ENCODE data around the gene CERS6. TPM values are rescaled to one million over a fixed set of nuclear protein-coding genes. Genes with fewer than 3 reads are reported as not detected.

The CERS6 gene
- total and polyA plus RNA-seq, 2 of the 8 experiments (the other 6 are each of a cell fraction or from before 2014, with no cell fraction given): 6.8 to 28.2 TPM

- no peaks in the 10 kb centered on the region for H3K79me1 ChIP-seq (ENCODE audit: low read depth, low read length)
- 82% methylated on average over 3 of the region's 3 CpGs; no CpG with 5 or more reads in 1 of the 2 experiments for WGBS, 2 experiments (ENCODE audit: extremely low coverage in 1 of 2, insufficient coverage in 1 of 2, insufficient read length in 1 of 2, insufficient replicate concordance in 2 of 2, low coverage in 1 of 2, low lambda C conversion rate in 2 of 2, missing lambda C conversion rate in 1 of 2)
- H2BK5ac ChIP-seq (ENCODE audit: low read depth, low read length): no peak overlapping the region
- H4K20me1 ChIP-seq (replicated peaks in 1 of 2; ENCODE audit: control insufficient read depth in 1 of 2, insufficient read depth in 2 of 2, low read length in 2 of 2): no peaks in the 10 kb centered on the region
- H3K79me2 ChIP-seq (ENCODE audit: control insufficient read depth in 1 of 2, insufficient read depth in 2 of 2, low read length in 2 of 2): no peaks in the 10 kb centered on the region
- H2BK15ac ChIP-seq (ENCODE audit: low read length): no peak overlapping the region
- no peaks in the 10 kb centered on the region for H3K23me2 ChIP-seq (ENCODE audit: low read depth, low read length)
- no peak overlapping the region for H3K18ac ChIP-seq (ENCODE audit: extremely low read depth, low read length)
- ChIA-PET CTCF (ENCODE audit: partially characterized antibody) (no interaction called here), POLR2A (ENCODE audit: partially characterized antibody) (interaction anchor here (0.6 kb wide), 1 partner anchor 831 kb away, joined by 3 read pairs; no protein-coding TSS in a partner anchor)
- H3K4ac ChIP-seq (replicated peaks; ENCODE audit: insufficient read length, low read depth, low read length): no peak overlapping the region
- H2BK12ac ChIP-seq (ENCODE audit: low read depth, low read length): no peak overlapping the region
- peaks cover 0 to 3% (median 0%) of the 10 kb centered on the region in 4 experiments; a peak in 1 of 7 replicates for H3K4me1 ChIP-seq (replicated peaks in 1 of 4; ENCODE audit: control insufficient read depth in 3 of 4, insufficient read depth in 4 of 4, low read length in 3 of 4)
- H3K36me3 ChIP-seq (ENCODE audit: control insufficient read depth in 2 of 4, insufficient read depth in 4 of 4, low read length in 3 of 4): no peaks in the 10 kb centered on the region
- TF ChIP-seq SAP30 (IDR thresholded peaks at IDR 0.05; ENCODE audit: insufficient read depth, insufficient replicate concordance, low read length) (no peak), MAFK (IDR thresholded peaks at IDR 0.05; ENCODE audit: low read depth, low read length) (no peak), YY1 (IDR thresholded peaks at IDR 0.05; ENCODE audit: low read depth, low read length) (no peak), CTCF (IDR thresholded peaks at IDR 0.05; ENCODE audit: control extremely low read depth in 1 of 3, insufficient read depth in 1 of 3, low read depth in 1 of 3, low read length in 3 of 3) (no peak), CEBPB (IDR thresholded peaks at IDR 0.05; ENCODE audit: low read depth, low read length) (no peak)
- FAIRE-seq (no peak), DNase-seq (ENCODE audit: low read depth in 1 of 2, low spot score in 2 of 2) (no peak)
- H3K23ac ChIP-seq (ENCODE audit: insufficient read length): no peak overlapping the region
- H4K5ac ChIP-seq (ENCODE audit: insufficient read length, low read depth, low read length): no peak overlapping the region
- H2AK5ac ChIP-seq (ENCODE audit: low read depth, low read length): no peak overlapping the region
- no peak overlapping the region for H3K56ac ChIP-seq (replicated peaks; ENCODE audit: insufficient read length, low read depth, low read length)
- no peaks in the 10 kb centered on the region for H3K27me3 ChIP-seq (replicated peaks in 1 of 4; ENCODE audit: control insufficient read depth in 3 of 4, extremely low read depth in 1 of 4, insufficient read depth in 3 of 4, low read length in 3 of 4)
- H3K14ac ChIP-seq (ENCODE audit: insufficient read length): no peak overlapping the region
- H3K4me3 ChIP-seq (ENCODE audit: extremely low read depth in 1 of 4, insufficient read depth in 2 of 4, low read depth in 3 of 4, low read length in 4 of 4): no peak overlapping the region
- no peak overlapping the region for H4K91ac ChIP-seq (replicated peaks; ENCODE audit: insufficient read length, low read length)
- H3K27ac ChIP-seq (ENCODE audit: low read depth, low read length): no peak overlapping the region
- H2BK20ac ChIP-seq (ENCODE audit: low read length): no peak overlapping the region
- no peak overlapping the region for H2AFZ ChIP-seq (ENCODE audit: low read length)
- H2BK120ac ChIP-seq (replicated peaks; ENCODE audit: low read depth, low read length): no peak overlapping the region
- H4K8ac ChIP-seq (ENCODE audit: extremely low read depth, insufficient read depth, low read length): no peak overlapping the region
- no peak overlapping the region for H3K4me2 ChIP-seq (ENCODE audit: insufficient read depth in 1 of 2, low read depth in 2 of 2, low read length in 2 of 2)
- no peaks in the 10 kb centered on the region for H3K9me3 ChIP-seq (ENCODE audit: insufficient read depth in 2 of 2, low read depth in 1 of 2, low read length in 1 of 2)
- H3K9ac ChIP-seq (replicated peaks in 1 of 4; ENCODE audit: extremely low read depth in 1 of 4, low read depth in 3 of 4, low read length in 3 of 4): no peak overlapping the region
Observed at GRCh38 chr2:168811696-168812095, 355.6 kb downstream of the CERS6 start.
